HG02840 (cell line): ENCODE data around the gene RGS3.

Experiments
- ATAC-seq: cut with Tn5 transposase; IDR thresholded peaks from one replicate; pipeline ENCODE4 v1.9.1; 2021; ENCODE audit warnings: mild to moderate bottlenecking, moderate library complexity, moderate number of reproducible peaks; ENCODE audit not compliant: unreplicated experiment, low FRiP score

RGS3 gene

GRCh38 chr9:113594484-113595299, 131.2 kb downstream of the RGS3 start:
- ATAC-seq: no peak

- no peak for ATAC-seq
These were observed 133.2 kb downstream of the RGS3 start for GRCh38 chr9:113596616-113597320.

GRCh38 chr9:113597390-113598241, 134.1 kb downstream of the RGS3 start:
- ATAC-seq: no peak

GRCh38 chr9:113598451-113598850, 134.9 kb downstream of the RGS3 start:
- no peak for ATAC-seq

GRCh38 chr9:113598883-113599282, 135.4 kb downstream of the RGS3 start:
- no peak for ATAC-seq

- ATAC-seq: no peak
These were observed 136.1 kb downstream of the RGS3 start for GRCh38 chr9:113599646-113600022.

- ATAC-seq: no peak
These were observed 136.7 kb downstream of the RGS3 start for GRCh38 chr9:113600023-113600823.

- ATAC-seq: no peak
These were observed 137.5 kb downstream of the RGS3 start for GRCh38 chr9:113600871-113601614.

- no peak for ATAC-seq
These were observed 138.1 kb downstream of the RGS3 start for GRCh38 chr9:113601656-113602055.

- ATAC-seq: no peak
These were observed 138.9 kb downstream of the RGS3 start for GRCh38 chr9:113602126-113603047.

- ATAC-seq: no peak
These were observed 139.5 kb downstream of the RGS3 start for GRCh38 chr9:113603048-113603375.

- ATAC-seq: no peak
These were observed 140.2 kb downstream of the RGS3 start for GRCh38 chr9:113603773-113604172.

GRCh38 chr9:113604393-113604792, 140.9 kb downstream of the RGS3 start:
- no peak for ATAC-seq

- no peak for ATAC-seq
These were observed 143.0 kb downstream of the RGS3 start for GRCh38 chr9:113606510-113606909.

GRCh38 chr9:113608082-113608685, 144.7 kb downstream of the RGS3 start:
- ATAC-seq: no peak

- ATAC-seq: no peak
These were observed 146.2 kb downstream of the RGS3 start for GRCh38 chr9:113609562-113610318.

GRCh38 chr9:113611461-113612215, 148.1 kb downstream of the RGS3 start:
- no peak for ATAC-seq
